Measurements from ENCODE around the gene SLC6A17. TPM values are rescaled to one million over a fixed set of nuclear protein-coding genes. Genes with fewer than 3 reads are reported as not detected.

Gene SLC6A17
- total RNA-seq, 1 experiment from 2014 or later = 0.24 TPM

- DNase-seq (ENCODE audit: low spot score) (peak; percentile 87), ATAC-seq (peak; percentile 75)
- CTCF ChIA-PET = interaction anchor here (0.9 to 11.5 kb wide), 19 partner anchors 9 to 287 kb away, joined by 3 to 759 read pairs (median 16); partner anchors contain the start of gene RBM15
- H3K4me3 Mint-ChIP-seq = peak within 1 kb of the TSS; percentile 82
- POLR2A ChIA-PET = interaction anchor here (1.0 to 1.6 kb wide), 4 partner anchors 103 to 129 kb away, joined by 3 to 7 read pairs (median 4); partner anchors contain the start of gene RBM15
- H3K4me1 Mint-ChIP-seq = peaks cover 33% of the 10 kb centered on the region
- H3K36me3 Mint-ChIP-seq = no peaks in the 10 kb centered on the region
- no peaks in the 10 kb centered on the region for H3K9me3 Mint-ChIP-seq
- peaks cover 22% of the 10 kb centered on the region for H3K27me3 Mint-ChIP-seq (ENCODE audit: low read depth)
- peak within 1 kb of the TSS; percentile 92 for H3K27ac Mint-ChIP-seq
- no peak for TF ChIP-seq ATF2 (CRISPR knock-in tag; IDR thresholded peaks at IDR 0.05; ENCODE audit: borderline replicate concordance, low read depth)
- no peak for TF ChIP-seq SMAD4 (CRISPR knock-in tag; IDR thresholded peaks at IDR 0.05)
- TF ChIP-seq JUN (CRISPR knock-in tag; IDR thresholded peaks at IDR 0.05) = no peak
- TF ChIP-seq SP1 (CRISPR knock-in tag; conservative IDR thresholded peaks at IDR 0.05) = peak; percentile 81
- no peak for TF ChIP-seq ZSCAN18 (CRISPR knock-in tag; IDR thresholded peaks at IDR 0.05)
- TF ChIP-seq AR (CRISPR knock-in tag; IDR thresholded peaks at IDR 0.05) = no peak
- TF ChIP-seq TCF7 (CRISPR knock-in tag; IDR thresholded peaks at IDR 0.05; ENCODE audit: low read depth) = no peak
- no peak for TF ChIP-seq ZNF219 (CRISPR knock-in tag; IDR thresholded peaks at IDR 0.05; ENCODE audit: borderline replicate concordance)
- peak; percentile 56; the same call in 1 of the 2 replicates for TF ChIP-seq FOXK1 (CRISPR knock-in tag; IDR thresholded peaks at IDR 0.05)
- TF ChIP-seq, protein P1, sequence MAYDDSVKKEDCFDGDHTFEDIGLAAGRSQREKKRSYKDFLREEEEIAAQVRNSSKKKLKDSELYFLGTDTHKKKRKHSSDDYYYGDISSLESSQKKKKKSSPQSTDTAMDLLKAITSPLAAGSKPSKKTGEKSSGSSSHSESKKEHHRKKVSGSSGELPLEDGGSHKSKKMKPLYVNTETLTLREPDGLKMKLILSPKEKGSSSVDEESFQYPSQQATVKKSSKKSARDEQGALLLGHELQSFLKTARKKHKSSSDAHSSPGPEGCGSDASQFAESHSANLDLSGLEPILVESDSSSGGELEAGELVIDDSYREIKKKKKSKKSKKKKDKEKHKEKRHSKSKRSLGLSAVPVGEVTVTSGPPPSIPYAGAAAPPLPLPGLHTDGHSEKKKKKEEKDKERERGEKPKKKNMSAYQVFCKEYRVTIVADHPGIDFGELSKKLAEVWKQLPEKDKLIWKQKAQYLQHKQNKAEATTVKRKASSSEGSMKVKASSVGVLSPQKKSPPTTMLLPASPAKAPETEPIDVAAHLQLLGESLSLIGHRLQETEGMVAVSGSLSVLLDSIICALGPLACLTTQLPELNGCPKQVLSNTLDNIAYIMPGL (CRISPR knock-in tag; IDR thresholded peaks at IDR 0.05) = peak; percentile 9; the same call in 1 of the 2 replicates
- no peak for TF ChIP-seq ZNF317 (CRISPR knock-in tag; IDR thresholded peaks at IDR 0.05; ENCODE audit: borderline replicate concordance, low read depth)
- TF ChIP-seq ARID4B (CRISPR knock-in tag; IDR thresholded peaks at IDR 0.05; ENCODE audit: borderline replicate concordance) = peak; percentile 63; the same call in 1 of the 2 replicates
- peak; percentile 41; the same call in 1 of the 2 replicates for TF ChIP-seq MAX (CRISPR knock-in tag; IDR thresholded peaks at IDR 0.05)
- TF ChIP-seq MXD4 (CRISPR knock-in tag; IDR thresholded peaks at IDR 0.05; ENCODE audit: borderline replicate concordance) = no peak
- TF ChIP-seq, protein P2, sequence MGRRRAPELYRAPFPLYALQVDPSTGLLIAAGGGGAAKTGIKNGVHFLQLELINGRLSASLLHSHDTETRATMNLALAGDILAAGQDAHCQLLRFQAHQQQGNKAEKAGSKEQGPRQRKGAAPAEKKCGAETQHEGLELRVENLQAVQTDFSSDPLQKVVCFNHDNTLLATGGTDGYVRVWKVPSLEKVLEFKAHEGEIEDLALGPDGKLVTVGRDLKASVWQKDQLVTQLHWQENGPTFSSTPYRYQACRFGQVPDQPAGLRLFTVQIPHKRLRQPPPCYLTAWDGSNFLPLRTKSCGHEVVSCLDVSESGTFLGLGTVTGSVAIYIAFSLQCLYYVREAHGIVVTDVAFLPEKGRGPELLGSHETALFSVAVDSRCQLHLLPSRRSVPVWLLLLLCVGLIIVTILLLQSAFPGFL (CRISPR knock-in tag; IDR thresholded peaks at IDR 0.05; ENCODE audit: borderline replicate concordance) = no peak
- TF ChIP-seq E2F5 (CRISPR knock-in tag; IDR thresholded peaks at IDR 0.05) = peak; percentile 57; the same call in 1 of the 2 replicates
- TF ChIP-seq ZNF232 (CRISPR knock-in tag; IDR thresholded peaks at IDR 0.05) = no peak
- peak; percentile 68; the same call in 1 of the 2 replicates for TF ChIP-seq MYBL2 (CRISPR knock-in tag; IDR thresholded peaks at IDR 0.05)
Measured at GRCh38 chr1:110209715-110210603, 59.7 kb downstream of the SLC6A17 start, which contains the start of gene KCNC4. Gene KCNC4 (plus strand): TSS chr1:110210314. CDS start chr1:110211500, 1,186 bp downstream.
